ENCODE data around the gene RGS6.

DNA sequence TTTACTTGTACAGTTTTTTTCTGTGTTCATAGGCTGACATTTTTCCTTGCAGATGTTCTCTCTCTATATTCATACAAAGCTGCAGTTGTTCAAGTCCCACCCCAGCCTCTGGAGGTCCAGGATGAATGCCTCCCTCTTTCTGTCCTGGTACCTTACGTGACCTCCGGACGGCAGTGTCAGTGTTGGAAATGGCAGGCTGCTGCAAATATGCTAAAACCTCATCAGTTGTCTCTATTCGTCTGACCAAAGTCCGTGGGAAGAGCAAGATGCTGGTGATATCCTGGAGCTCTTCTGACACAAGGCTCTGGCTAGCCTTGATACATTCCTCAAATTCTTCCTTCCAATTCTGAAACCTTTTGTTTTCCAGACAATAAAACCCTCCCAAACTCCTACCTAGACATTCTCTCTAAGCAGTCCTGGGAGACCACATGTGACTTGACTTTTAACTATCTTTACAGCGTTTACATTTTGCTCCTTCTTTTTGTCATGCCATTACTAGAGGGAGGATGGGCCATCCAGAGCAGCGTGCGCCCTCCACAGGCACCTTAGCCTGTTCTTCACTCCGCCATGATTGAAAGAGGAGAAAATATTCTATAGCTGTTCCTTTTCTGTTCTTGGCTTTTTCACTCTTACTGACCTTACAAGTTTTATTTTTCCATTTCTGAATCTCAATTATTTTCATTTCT, 143.6 kb downstream of the RGS6 start:
- TF ChIP-seq, protein P1, sequence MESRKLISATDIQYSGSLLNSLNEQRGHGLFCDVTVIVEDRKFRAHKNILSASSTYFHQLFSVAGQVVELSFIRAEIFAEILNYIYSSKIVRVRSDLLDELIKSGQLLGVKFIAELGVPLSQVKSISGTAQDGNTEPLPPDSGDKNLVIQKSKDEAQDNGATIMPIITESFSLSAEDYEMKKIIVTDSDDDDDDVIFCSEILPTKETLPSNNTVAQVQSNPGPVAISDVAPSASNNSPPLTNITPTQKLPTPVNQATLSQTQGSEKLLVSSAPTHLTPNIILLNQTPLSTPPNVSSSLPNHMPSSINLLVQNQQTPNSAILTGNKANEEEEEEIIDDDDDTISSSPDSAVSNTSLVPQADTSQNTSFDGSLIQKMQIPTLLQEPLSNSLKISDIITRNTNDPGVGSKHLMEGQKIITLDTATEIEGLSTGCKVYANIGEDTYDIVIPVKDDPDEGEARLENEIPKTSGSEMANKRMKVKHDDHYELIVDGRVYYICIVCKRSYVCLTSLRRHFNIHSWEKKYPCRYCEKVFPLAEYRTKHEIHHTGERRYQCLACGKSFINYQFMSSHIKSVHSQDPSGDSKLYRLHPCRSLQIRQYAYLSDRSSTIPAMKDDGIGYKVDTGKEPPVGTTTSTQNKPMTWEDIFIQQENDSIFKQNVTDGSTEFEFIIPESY (IDR thresholded peaks at IDR 0.05), result no peak
- no peak for TF ChIP-seq YY1 (IDR thresholded peaks at IDR 0.05)
- TF ChIP-seq, protein P2, sequence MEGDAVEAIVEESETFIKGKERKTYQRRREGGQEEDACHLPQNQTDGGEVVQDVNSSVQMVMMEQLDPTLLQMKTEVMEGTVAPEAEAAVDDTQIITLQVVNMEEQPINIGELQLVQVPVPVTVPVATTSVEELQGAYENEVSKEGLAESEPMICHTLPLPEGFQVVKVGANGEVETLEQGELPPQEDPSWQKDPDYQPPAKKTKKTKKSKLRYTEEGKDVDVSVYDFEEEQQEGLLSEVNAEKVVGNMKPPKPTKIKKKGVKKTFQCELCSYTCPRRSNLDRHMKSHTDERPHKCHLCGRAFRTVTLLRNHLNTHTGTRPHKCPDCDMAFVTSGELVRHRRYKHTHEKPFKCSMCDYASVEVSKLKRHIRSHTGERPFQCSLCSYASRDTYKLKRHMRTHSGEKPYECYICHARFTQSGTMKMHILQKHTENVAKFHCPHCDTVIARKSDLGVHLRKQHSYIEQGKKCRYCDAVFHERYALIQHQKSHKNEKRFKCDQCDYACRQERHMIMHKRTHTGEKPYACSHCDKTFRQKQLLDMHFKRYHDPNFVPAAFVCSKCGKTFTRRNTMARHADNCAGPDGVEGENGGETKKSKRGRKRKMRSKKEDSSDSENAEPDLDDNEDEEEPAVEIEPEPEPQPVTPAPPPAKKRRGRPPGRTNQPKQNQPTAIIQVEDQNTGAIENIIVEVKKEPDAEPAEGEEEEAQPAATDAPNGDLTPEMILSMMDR (IDR thresholded peaks at IDR 0.05; ENCODE audit: low read depth, low read length, missing input control), result no peak
- no peak for TF ChIP-seq JUND (IDR thresholded peaks at IDR 0.05)
- no peak for TF ChIP-seq GABPA (IDR thresholded peaks at IDR 0.05 in 1 of 2, conservative IDR thresholded peaks at IDR 0.05 in 1 of 2)
- no peak for TF ChIP-seq HNF4A (conservative IDR thresholded peaks at IDR 0.05)
- no peak for TF ChIP-seq FOXA2 (IDR thresholded peaks at IDR 0.05)
